ENCODE measurements around the gene PGGT1B. TPM values are rescaled to one million over a fixed set of nuclear protein-coding genes. Genes with fewer than 3 reads are reported as not detected.

PGGT1B gene
- total and polyA plus RNA-seq, 4 donors: 3.6 to 43.9 (median 14.5) TPM

- DNase-seq (no peak), ATAC-seq (ENCODE audit: insufficient read depth, low FRiP score) (no peak)
- no peak overlapping the region for H3K9ac ChIP-seq (ENCODE audit: insufficient read depth in 1 of 2, low read length in 2 of 2)
- no peak overlapping the region for H3K4me3 ChIP-seq
- no peaks in the 10 kb centered on the region for H3K27me3 ChIP-seq (ENCODE audit: control insufficient read depth in 3 of 3, insufficient read depth in 3 of 3, low read length in 2 of 3)
- no peaks in the 10 kb centered on the region for H3K36me3 ChIP-seq (ENCODE audit: control insufficient read depth in 4 of 4, insufficient read depth in 4 of 4, low read length in 4 of 4)
- H3K4me1 ChIP-seq (ENCODE audit: control insufficient read depth in 5 of 5, insufficient read depth in 5 of 5, low read length in 5 of 5): peaks cover 0 to 4% (median 0%) of the 10 kb centered on the region in 5 donors
- TF ChIP-seq CTCF (IDR thresholded peaks at IDR 0.05; ENCODE audit: control extremely low read depth, extremely low read depth): no peak
- peaks cover 0 to 5% (median 2%) of the 10 kb centered on the region in 4 donors for H3K9me3 ChIP-seq (ENCODE audit: control insufficient read depth in 4 of 4, insufficient read depth in 3 of 4, low read length in 3 of 4)
- no peak overlapping the region for H3K27ac ChIP-seq (ENCODE audit: low read depth in 1 of 2, low read length in 1 of 2)
Observed at GRCh38 chr5:115291397-115291796, 28.7 kb upstream of the PGGT1B start.

- Histone ChIP-seq H3K4me1 (ENCODE audit: control insufficient read depth in 5 of 5, insufficient read depth in 5 of 5, low read length in 5 of 5) (peaks cover 0 to 1% (median 0%) of the 10 kb centered on the region in 5 donors), H3K9me3 (ENCODE audit: control insufficient read depth in 4 of 4, insufficient read depth in 3 of 4, low read length in 3 of 4) (peaks cover 0 to 5% (median 2%) of the 10 kb centered on the region in 4 donors), H3K27ac (ENCODE audit: low read depth in 1 of 2, low read length in 1 of 2) (no peak overlapping the region), H3K4me3 (no peak overlapping the region), H3K27me3 (ENCODE audit: control insufficient read depth in 3 of 3, insufficient read depth in 3 of 3, low read length in 2 of 3) (no peaks in the 10 kb centered on the region), H3K36me3 (ENCODE audit: control insufficient read depth in 4 of 4, insufficient read depth in 4 of 4, low read length in 4 of 4) (no peaks in the 10 kb centered on the region), H3K9ac (ENCODE audit: insufficient read depth in 1 of 2, low read length in 2 of 2) (no peak overlapping the region)
- ATAC-seq (ENCODE audit: insufficient read depth, low FRiP score) (no peak), DNase-seq (no peak)
- TF ChIP-seq CTCF (IDR thresholded peaks at IDR 0.05; ENCODE audit: control extremely low read depth, extremely low read depth): no peak
- 79 to 85% methylated on average over 4 of the region's 4 CpGs for WGBS, 2 donors
Observed at GRCh38 chr5:115289104-115289503, 26.4 kb upstream of the PGGT1B start.

- Histone ChIP-seq H3K4me3 (no peak overlapping the region), H3K27me3 (ENCODE audit: control insufficient read depth in 3 of 3, insufficient read depth in 3 of 3, low read length in 2 of 3) (no peaks in the 10 kb centered on the region), H3K4me1 (ENCODE audit: control insufficient read depth in 5 of 5, insufficient read depth in 5 of 5, low read length in 5 of 5) (no peaks in the 10 kb centered on the region), H3K36me3 (ENCODE audit: control insufficient read depth in 4 of 4, insufficient read depth in 4 of 4, low read length in 4 of 4) (no peaks in the 10 kb centered on the region), H3K9me3 (ENCODE audit: control insufficient read depth in 4 of 4, insufficient read depth in 3 of 4, low read length in 3 of 4) (no peaks in the 10 kb centered on the region), H3K27ac (ENCODE audit: low read depth in 1 of 2, low read length in 1 of 2) (no peak overlapping the region), H3K9ac (ENCODE audit: insufficient read depth in 1 of 2, low read length in 2 of 2) (no peak overlapping the region)
- WGBS, 2 donors: 74 to 88% methylated on average over 1 of the region's 1 CpG
- DNase-seq: no peak
- TF ChIP-seq CTCF (IDR thresholded peaks at IDR 0.05; ENCODE audit: control extremely low read depth, extremely low read depth): no peak
- no peak for ATAC-seq (ENCODE audit: insufficient read depth, low FRiP score)
Observed at GRCh38 chr5:115284021-115284420, 21.3 kb upstream of the PGGT1B start.

- H3K9me3 ChIP-seq (ENCODE audit: control insufficient read depth in 4 of 4, insufficient read depth in 3 of 4, low read length in 3 of 4): no peaks in the 10 kb centered on the region
- no peak overlapping the region for H3K4me3 ChIP-seq
- no peak overlapping the region for H3K27ac ChIP-seq (ENCODE audit: low read depth in 1 of 2, low read length in 1 of 2)
- WGBS, 2 donors: 89% methylated on average over 1 of the region's 1 CpG
- H3K9ac ChIP-seq (ENCODE audit: insufficient read depth in 1 of 2, low read length in 2 of 2): no peak overlapping the region
- no peaks in the 10 kb centered on the region for H3K27me3 ChIP-seq (ENCODE audit: control insufficient read depth in 3 of 3, insufficient read depth in 3 of 3, low read length in 2 of 3)
- ATAC-seq (ENCODE audit: insufficient read depth, low FRiP score) (no peak), DNase-seq (no peak)
- no peaks in the 10 kb centered on the region for H3K4me1 ChIP-seq (ENCODE audit: control insufficient read depth in 5 of 5, insufficient read depth in 5 of 5, low read length in 5 of 5)
- no peak for TF ChIP-seq CTCF (IDR thresholded peaks at IDR 0.05; ENCODE audit: control extremely low read depth, extremely low read depth)
- H3K36me3 ChIP-seq (ENCODE audit: control insufficient read depth in 4 of 4, insufficient read depth in 4 of 4, low read length in 4 of 4): no peaks in the 10 kb centered on the region
Observed at GRCh38 chr5:115282131-115282530, 19.5 kb upstream of the PGGT1B start.

All from lung (tissue), 12 donors.